ENCODE results near the gene RAPGEF4.

RAPGEF4 gene

DNA sequence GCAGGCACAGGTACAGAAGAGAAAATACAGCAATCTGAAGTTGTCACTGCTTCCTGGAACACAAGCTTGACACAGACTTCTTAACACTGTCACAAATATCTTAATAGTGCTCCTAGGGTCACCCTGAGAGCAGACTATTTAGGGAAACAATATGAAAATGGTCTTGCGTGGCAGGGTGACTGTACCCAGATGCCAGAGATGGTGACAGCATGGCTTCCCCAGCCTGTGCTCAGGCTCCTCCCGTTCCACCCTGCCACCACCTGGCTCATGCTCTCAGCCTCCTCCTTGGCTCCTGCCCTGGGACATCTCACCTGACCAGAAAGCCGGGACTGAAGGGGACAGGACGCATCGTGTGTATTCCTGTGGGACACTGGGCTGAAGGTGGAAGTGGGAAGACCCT is 111.5 kb downstream of the RAPGEF4 start:
- no peak for TF ChIP-seq CTCF (IDR thresholded peaks at IDR 0.05; ENCODE audit: borderline replicate concordance, control extremely low read depth, extremely low read depth, insufficient read depth, missing control alignments)
- no peak for DNase-seq (ENCODE audit: low spot score)
- in situ Hi-C loops (cut with MboI; ENCODE audit: low sequenced_read_pairs, unreplicated experiment), result no loop called here

GRCh38 chr2:172848519-172848918 is 112.9 kb downstream of the RAPGEF4 start:
- DNase-seq (ENCODE audit: low spot score), result no peak
- no peak for TF ChIP-seq CTCF (IDR thresholded peaks at IDR 0.05; ENCODE audit: borderline replicate concordance, control extremely low read depth, extremely low read depth, insufficient read depth, missing control alignments)
- in situ Hi-C loops (cut with MboI; ENCODE audit: low sequenced_read_pairs, unreplicated experiment), result no loop called here

DNA sequence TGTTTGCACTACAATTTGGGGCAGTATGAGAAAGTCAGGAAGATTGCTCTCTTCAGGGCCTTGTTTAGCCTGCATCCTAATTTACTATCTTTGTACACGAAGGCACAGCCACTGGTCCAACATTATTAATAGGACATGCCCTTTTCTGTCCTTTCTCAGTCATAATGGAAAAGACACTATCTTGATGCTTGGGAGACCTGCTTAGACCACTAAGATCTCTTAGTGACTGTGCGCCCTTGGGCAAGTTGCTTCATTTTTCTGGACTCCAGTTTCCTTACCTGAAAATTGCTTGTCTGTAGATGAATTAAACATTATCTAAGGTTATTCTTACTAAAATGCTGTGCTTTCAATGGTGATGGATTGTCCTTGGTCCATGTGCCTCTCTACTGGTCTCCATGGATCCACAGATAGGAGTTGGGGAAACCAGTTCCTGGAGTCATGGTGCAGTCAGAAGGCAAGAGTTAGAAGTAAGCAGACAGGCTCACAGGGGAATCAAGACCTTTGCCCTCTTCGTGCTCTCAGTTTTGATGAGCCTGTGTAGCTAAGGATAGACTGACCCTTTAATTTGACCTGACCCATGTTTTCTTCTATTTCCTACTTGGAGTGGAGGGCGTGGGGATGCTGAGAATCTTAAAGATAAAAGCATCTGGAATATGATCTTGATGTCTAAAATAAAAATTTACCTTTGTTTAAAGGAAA is 114.0 kb downstream of the RAPGEF4 start:
- in situ Hi-C loops (cut with MboI; ENCODE audit: low sequenced_read_pairs, unreplicated experiment), result no loop called here
- DNase-seq (ENCODE audit: low spot score), result no peak
- TF ChIP-seq CTCF (IDR thresholded peaks at IDR 0.05; ENCODE audit: borderline replicate concordance, control extremely low read depth, extremely low read depth, insufficient read depth, missing control alignments), result no peak

GRCh38 chr2:172855588-172855987 is 119.9 kb downstream of the RAPGEF4 start:
- no peak for DNase-seq (ENCODE audit: low spot score)
- TF ChIP-seq CTCF (IDR thresholded peaks at IDR 0.05; ENCODE audit: borderline replicate concordance, control extremely low read depth, extremely low read depth, insufficient read depth, missing control alignments), result no peak
- in situ Hi-C loops (cut with MboI; ENCODE audit: low sequenced_read_pairs, unreplicated experiment), result no loop called here

GRCh38 chr2:172856606-172857005 is 121.0 kb downstream of the RAPGEF4 start:
- no peak for TF ChIP-seq CTCF (IDR thresholded peaks at IDR 0.05; ENCODE audit: borderline replicate concordance, control extremely low read depth, extremely low read depth, insufficient read depth, missing control alignments)
- DNase-seq (ENCODE audit: low spot score), result no peak
- in situ Hi-C loops (cut with MboI; ENCODE audit: low sequenced_read_pairs, unreplicated experiment), result no loop called here

DNA sequence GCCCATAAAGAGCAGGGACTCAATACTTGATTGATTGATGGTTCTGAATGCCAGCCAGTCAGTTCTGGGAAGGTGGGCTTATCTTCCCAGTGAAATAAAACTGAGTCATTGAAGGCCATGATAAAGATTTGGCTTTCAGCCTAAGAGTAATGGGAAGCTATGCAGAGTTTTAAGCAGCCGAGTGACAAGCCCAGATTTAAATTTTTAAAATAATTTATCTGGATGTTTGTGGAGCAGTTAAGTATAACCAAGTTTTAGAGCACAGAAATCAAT is 122.8 kb downstream of the RAPGEF4 start:
- no peak for DNase-seq (ENCODE audit: low spot score)
- no peak for TF ChIP-seq CTCF (IDR thresholded peaks at IDR 0.05; ENCODE audit: borderline replicate concordance, control extremely low read depth, extremely low read depth, insufficient read depth, missing control alignments)

More for the DNA sequence above, 122.8 kb downstream of the RAPGEF4 start:
- in situ Hi-C loops (cut with MboI; ENCODE audit: low sequenced_read_pairs, unreplicated experiment), result no loop called here
